HG03108 (cell line): ENCODE results near the gene PHYHIPL.

Experiments
- ATAC-seq: cut with Tn5 transposase; IDR thresholded peaks from one replicate; pipeline ENCODE4 v1.9.1; 2021; ENCODE audit warnings: moderate library complexity; ENCODE audit not compliant: unreplicated experiment

The PHYHIPL gene

DNA sequence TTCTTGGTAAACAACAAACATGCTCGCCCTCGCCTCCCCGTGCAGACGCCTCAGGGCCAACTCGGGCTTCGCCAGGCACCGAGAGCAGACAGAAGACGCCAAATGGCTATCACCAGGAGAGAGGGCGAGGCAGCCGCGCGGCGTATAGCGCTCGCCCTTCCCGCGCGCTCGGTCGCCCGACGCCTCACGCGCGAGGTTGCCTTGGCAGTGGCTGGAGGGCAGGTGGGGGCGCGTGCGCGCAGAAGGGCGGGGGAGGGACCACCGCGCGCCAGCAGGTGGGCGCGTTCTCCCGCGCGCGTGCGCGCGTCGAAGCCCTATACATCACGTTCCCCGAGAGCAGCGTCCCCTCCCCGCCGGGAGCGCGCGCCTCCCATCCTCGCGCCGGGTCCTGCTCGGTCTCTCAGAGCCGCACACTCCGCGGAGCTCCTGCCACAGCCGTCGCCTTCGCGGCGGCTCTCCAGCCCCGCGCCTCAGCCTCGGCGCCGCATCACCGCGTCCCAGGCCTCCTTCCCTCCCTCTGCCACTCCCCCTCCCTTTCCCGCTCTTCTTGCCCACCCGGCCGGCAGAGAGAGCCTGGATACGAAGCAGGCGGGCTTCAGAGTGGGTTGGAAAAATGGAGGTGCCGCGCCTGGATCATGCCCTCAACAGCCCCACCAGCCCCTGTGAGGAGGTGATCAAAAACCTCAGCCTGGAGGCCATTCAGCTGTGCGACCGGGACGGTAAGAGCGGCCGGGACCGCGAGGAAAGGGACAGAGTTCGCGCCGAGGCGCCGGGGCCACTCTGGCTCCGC lies at the start of gene PHYHIPL:
TSS of gene PHYHIPL (plus strand) at position 403 of the 790 bp plus-strand sequence. CDS start at position 614, 211 bp downstream.
- no peak for ATAC-seq

DNA sequence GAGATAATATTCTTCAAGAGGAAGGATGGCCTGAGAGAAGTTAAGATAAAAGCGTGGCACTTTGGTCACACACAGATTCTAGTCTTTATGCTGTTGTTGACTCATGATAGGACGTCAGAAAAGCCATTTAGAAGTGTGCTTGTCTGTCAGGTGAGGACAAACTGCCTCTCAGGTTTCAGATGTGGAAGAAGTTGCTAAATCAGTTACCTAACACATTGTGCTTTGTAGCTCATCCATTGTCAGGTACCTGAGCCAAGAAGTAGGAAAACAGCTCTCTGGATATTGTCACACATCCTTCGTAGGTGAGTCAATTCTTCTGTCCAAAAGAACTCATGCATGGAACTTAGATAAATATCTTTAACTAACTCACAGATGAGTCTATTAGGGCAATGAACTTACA lies 49.5 kb upstream of the PHYHIPL start:
- ATAC-seq = no peak

DNA sequence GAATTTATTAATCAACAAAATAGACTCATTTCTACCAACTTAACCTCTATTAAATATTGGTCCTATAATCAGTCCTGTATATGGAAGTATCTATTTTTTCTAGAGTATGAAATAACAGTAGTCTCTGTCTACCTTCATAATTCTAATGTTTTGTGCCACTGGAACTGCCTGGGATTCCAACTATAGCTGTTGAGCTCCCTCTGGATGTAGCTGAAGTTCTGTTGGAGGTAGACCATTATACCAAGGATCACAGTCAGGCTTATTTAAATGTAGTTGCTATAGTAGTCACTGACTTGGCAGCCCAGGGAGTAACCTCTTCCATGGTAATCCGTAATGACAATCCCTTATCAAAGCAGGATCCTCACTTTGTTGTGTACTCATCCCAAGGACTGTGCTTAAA lies 48.5 kb upstream of the PHYHIPL start:
- ATAC-seq = no peak

DNA sequence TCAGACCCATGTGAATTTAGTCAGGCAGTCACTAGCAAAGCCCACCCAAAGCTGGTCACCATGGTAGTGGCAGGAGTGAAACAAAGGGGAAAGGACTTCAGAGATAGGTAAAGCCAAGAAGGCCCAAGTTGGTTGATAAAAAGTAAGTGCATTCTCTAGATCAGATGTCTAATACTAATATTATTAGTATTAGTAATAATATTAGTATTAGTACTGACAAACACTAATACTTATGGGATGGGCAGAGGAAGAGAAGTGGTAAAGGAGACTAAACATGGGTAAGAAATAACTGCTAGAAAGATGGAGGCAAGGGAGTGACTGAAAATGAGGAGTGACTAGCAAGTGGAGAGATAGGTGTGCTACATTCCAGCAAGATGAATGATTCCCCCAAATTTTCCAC lies 46.6 kb upstream of the PHYHIPL start:
- ATAC-seq = no peak

DNA sequence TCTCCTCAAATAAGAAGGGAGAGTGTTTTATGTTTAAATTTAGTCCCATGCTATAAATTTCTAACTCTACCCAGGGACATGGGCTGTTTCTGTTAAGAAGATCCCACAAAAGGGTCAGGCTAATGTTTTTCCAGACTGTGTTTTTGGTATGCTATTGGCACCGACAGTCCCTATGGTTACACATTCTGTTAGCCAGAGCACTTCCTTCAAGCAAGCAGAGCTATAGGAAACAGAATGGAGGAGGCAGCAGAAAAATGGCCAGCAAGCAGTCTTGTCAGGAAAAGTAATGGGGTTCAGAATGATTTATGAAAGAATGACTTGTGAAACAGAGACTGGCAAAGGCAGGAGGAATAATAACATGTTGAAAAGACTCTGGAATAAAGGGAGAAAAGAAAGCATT lies 44.8 kb upstream of the PHYHIPL start:
- ATAC-seq = no peak

DNA sequence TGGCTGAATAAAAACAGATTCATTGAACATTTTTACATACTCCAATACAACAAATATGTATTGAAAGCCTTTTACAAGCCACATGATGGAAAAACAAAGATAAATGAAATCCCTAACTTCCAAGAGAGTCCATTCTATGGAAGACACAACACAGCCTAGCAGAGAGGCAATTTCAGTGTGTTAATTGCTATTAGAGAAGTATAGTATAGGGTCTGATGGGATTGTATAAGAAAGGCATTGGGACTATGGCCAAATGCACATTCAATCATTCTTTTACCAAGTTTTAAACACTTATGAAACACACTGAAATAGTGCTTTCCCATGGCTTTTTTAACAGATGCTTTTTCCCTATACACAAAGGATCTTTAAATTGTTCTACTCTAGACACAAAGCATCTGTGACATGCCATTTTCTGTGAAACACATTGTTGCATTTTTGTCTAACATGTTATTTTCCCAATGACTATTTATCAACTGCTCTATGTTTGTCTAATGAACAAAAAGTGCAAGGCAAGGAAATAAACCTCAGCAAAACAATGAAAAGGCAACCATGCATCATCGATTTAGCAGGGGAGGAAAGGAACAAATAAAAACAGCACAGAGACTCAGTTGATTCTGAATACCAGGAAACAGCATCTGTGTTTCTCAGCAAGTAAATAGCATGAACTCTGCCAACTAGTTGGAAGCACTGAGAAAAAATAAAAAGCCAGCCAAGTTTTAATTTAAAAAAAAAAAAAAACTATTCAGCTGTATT lies 42.4 kb upstream of the PHYHIPL start:
- ATAC-seq = no peak

DNA sequence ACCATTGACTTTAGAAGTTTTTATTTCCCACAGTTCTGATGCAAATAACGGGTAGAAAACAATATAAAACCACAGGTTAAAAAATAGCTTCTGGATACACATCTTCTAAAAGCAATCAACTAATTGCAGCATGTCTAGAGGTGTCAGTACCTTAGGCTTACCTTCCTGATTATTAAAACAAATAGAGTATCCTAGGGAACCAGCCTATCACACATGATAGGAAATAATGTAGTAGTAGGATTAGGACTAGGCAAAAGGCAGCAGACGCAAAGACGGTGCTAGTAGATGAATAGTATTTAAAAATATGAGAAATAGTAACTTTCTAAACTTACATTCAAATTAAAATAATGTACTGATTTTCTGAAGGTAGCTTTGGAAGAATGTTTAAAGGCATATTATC lies 41.7 kb upstream of the PHYHIPL start:
- no peak for ATAC-seq

DNA sequence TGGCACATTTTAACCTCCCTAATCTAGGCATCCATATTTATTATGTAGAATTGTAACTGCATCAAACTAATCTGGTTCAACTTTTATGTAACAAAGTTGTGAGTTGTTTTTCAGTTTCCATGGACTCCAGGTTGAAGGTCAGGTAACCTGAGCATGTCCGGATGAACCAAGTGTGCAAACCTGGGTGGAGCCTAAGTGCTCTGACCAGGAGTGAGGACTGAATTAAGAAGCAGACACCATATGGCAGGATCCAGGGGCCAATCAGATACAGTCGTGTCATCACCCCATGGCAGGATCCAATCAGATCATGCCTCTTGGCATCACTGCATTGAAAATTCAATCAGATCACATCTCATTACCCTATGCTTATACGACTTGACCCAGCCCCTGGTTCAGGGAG lies 41.2 kb upstream of the PHYHIPL start:
- no peak for ATAC-seq

DNA sequence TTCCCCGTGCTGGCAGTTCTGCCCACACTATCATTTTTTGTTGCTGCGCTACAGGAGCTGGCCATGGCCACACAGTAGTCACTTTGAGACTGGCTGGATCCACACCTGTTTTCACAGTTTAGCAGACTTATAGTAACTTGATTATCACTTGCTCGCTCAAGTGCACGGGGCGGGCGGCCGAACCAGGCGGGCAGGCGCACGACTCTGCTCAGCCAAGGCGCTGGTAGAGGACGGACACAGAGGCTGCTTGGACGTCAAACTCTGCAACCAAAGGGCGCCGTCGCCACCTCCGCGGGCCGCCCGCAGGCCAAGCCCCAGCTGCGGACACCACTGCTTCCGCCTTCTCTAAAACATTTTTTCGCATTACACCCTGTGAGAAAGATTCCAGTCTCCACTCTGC lies 38.4 kb upstream of the PHYHIPL start:
- no peak for ATAC-seq

DNA sequence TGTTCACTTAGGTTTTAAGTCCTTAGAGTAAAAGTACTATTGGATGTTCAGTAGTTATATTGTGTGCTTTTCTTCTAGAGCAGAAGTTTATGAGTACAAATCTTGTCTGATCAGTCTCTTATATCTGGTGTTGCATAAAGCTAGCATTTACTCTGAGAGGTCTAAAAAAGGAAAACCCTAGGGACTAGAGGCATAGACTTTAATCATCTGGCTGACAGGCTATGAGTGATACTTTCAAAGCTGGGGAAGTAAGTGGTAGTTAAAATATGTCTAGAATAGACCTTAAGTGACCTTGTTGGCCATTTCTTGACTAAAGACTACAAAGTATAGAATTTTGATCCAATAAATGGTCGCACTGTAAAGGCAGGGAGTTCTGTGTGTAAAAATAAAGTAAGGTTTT lies 32.9 kb upstream of the PHYHIPL start:
- ATAC-seq = no peak

DNA sequence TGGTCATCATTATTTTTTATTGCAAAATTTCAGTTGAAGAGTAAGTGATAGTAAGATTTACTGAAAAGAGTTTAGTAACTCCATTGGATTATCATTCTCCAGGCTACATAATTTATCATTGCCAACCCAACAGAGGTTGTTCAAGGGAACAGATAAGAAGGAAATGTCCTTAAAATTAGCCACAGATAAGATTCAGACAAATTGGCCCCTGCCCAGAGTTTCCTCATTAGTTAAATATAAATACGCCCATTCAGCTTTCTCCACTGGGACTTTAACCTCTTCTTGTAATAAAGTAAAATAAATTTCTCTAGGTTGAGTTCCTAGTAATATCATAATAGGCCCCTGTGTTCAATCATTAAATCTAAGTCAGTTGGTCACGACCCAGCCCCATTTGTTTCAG lies 27.7 kb upstream of the PHYHIPL start:
- ATAC-seq = no peak

DNA sequence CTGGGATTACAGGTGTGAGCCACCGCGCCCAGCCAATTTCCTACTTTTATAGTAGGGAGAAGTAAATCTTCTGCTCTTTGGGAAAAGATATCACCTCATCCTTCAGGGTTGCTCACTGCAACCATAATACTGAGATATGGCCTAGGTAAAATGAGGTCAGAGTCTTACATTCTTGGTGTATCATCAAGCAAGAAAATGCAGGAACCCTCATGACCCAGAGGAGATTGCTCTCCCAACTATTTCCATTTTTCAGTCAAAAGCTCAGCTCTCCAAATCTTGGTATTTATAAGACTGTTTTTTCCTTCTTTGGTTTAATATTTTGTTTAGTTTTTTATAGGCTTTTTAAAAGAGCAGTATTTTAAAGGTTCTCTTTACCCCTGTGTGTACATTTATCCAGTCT lies 20.9 kb upstream of the PHYHIPL start:
- no peak for ATAC-seq

DNA sequence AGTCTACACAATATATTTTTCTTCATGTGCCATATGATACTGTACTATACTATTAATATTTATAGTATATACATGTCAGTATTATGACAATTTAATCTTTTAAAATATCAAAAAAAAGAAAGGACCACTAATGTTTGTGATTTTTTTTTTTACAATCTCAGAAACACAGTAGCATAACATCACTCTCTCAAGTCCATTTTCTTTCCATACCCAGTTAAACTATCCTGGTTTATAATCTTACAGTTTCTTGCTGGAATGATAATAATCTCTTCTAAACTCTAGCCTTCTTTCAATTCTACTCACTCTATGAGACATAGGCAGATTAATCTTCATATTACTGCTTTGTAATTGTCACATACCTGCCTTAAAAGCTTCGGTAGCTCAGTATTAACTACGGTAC lies 8.9 kb upstream of the PHYHIPL start:
- no peak for ATAC-seq

DNA sequence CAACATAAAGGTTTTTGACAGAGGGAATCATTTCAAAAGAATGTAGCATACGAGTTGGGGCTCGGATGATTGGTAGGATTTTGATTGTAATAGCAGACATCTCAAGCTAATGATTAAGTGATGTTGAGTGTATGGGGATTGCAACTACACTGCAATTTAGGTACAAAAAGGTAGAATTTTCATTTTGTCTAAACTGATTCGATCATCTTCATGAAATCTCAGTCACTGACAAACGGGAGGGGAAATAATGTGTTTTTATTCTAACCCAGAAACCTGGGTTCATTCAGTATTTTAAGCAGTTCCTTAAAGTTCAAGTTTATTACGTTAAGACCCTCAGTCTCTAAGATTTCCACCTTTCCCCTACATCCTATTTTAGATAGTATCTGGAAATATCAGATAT lies 3.9 kb upstream of the PHYHIPL start:
- no peak for ATAC-seq

DNA sequence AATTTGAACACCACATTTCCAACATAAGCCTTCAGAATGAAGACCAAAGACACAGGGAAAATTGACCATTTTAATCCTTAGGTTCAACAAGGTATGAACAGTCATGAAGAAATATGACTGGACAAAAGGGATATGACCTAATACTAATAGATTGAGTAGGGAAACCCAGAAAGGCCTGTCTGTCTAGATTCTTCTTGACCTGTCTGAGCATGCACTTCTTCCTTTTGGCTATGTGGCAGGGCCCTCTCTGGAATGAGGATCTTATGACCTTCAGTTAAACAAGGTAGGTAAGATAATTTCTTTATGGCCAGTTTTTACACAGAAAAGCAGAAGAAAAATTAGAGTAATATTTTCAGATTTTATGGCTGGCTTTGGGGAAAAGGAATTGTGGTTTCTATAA lies 3.0 kb upstream of the PHYHIPL start:
- no peak for ATAC-seq

DNA sequence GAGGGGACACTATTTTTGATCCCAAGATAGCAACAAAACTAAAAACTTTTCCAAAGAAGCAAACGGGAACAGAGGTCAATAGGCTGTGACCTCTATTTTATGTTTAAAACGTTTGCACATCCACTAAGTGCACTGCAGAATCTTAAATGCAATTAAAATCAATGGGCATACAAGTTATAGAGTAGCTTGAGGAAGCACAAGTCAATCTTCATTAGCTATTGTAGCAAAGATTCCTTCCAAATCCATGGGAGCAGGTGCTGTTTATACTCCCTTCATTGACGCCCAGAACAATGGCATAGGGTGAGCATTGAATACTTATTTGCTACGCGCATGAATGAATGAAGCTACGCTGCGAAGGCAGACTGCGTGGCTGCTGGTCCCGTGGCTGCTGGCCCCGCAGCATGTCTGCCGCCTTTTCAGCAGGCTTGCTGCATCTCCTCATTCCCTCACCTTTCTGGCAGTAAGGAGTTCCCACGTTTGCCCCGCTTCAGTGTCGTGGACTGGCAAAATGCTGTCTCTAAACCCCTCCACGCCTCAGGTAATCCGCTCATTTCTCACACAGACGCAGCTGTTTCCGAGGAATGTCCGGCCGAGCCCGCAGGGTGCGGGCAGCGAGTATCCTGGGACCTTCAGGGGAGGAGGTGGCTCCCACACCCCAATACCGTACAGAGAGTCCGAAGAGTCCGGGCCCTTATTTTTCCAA lies 754 bp upstream of the PHYHIPL start:
- ATAC-seq = no peak

DNA sequence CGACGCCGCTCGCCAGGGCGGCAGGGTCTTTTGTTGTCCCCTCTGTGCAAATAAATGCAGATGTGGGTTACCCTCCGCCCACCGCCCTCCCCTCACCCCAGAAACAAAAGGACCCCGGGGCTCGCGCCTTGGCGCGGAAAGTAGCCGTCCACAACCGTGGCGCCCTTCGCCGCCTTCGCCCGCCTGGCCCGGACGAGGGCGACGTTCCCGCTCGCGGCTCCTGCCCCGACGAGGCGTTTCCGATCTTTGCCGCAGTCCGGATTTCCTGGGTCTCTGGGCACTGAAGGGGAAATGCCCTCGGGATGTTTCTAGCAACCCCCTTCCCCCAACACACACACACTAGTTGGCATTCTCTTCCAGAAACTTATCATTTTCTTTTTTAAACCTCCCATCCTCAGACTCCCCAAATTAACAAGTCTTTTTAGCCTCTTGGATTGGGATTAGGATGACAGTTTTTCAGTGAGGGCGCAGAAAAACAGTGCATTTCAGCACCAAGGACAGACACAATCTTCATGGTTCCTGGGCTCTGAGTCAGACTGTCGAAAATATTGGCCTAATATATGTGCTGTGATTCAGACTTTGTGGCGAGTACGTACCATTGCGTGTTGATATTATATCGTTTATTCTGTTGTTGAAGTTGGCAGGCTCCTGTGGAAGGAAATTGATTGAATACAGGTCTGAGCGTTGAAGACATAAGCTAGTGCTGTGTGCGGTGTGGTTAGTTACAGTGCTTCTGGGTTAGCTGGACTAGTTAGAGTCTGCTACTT lies 771 bp downstream of the PHYHIPL start:
- ATAC-seq = no peak

DNA sequence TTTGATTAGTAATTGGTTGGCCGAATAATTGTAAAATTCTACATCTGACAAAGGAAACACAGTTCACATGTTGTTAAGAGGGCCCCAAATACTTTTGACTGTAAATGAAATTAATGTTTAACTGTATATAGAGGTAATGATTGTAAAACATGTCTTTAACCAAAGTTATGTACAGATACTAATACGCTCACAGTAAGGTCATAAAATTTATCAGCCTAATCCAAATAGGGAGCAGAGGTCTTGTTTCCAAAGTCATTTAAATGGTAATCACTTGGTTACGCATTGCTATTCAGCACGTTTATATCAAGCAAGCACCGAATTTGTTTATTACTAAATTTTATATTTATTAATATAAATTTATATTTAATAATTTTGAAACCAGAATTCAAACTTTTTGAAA lies 1.4 kb downstream of the PHYHIPL start:
- no peak for ATAC-seq

DNA sequence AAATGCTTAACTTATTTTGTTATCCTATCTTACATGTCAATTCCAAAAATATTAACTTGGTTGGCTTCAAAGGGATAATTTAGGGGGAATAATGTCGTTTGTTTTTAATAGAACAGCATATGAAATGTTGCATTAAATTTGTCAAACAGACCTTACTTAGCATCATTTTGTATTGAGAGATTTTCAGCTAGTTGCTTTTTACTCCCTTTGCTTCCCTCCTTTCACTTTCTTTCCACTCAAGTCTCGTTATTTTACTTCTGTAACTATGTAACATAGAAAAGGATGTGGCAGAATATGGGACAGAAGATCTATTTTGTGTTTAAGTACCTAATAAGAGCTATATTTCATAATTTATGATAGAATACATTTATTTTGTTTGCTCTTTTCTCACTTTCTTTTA lies 2.6 kb downstream of the PHYHIPL start:
- ATAC-seq = no peak

DNA sequence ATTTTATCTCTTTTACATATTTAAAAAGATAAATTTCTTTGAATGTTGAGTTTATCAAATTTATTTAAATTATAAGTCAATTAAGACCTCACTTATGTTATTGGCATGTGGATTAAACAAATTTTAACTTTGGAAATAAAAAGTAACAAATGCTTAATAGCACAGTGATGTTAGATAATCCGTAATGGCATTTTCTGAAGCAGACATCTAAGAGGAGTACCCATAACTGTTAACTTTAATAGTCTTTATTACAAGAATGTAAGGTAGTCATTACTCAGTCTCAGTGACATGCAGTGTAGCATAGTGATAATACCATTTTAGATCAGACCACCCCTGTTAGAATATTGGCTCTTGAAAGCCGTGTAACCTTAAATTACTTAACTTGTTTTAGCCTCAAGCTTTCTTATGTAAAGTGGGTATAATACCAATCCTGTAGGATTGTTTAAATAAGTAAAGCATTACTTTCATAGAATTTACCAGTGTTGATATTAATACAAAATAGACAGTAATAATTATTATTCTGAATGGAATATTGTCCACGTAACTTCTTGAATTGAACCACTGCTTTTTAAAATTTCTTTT lies 4.3 kb downstream of the PHYHIPL start:
- no peak for ATAC-seq

DNA sequence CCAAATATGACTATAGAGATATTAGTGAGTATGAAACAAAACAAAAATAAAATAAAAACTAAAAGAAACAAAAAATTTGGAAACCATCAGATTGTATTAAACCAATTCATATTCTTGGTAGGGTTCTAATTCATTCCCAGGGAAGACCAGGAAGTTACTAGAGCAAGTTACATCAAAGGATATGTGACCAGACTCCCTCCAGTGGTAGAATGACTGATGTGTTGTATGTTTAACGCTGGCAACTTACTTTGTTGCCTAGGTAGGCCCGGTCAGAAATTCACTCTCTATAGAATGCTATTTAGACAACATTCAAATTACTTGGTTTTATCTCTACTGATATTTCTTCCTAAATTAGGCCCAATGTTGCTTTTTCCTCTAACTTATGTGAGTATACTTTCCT lies 5.2 kb downstream of the PHYHIPL start:
- ATAC-seq = no peak
